ENCODE measurements around the gene SLC29A2. TPM values are rescaled to one million over a fixed set of nuclear protein-coding genes. Genes with fewer than 3 reads are reported as not detected.
"Not testable (repeated sequence)": the region's sequence is repeated elsewhere in the genome, so short reads cannot be mapped to it uniquely, and the experiment has no call there.

Gene SLC29A2
- total and polyA plus RNA-seq, 5 donors from 2014 or later = 0.83 to 3.4 (median 1.6) TPM

GRCh38 chr11:66407651-66408050 is 36.1 kb upstream of the SLC29A2 start:
- no peak overlapping the region for H3K4me3 Mint-ChIP-seq
- H3K4me1 ChIP-seq (ENCODE audit: control insufficient read depth, insufficient read depth, low read length, poor library complexity, severe bottlenecking) = peaks cover 11% of the 10 kb centered on the region
- peaks cover 0 to 6% (median 1%) of the 10 kb centered on the region in 4 donors for H3K4me1 Mint-ChIP-seq
- H3K27me3 Mint-ChIP-seq = peaks cover 19% of the 10 kb centered on the region
- H3K36me3 Mint-ChIP-seq = no peaks in the 10 kb centered on the region
- no peaks in the 10 kb centered on the region for H3K9me3 Mint-ChIP-seq
- DNase-seq = no peak
- H3K27ac ChIP-seq (ENCODE audit: insufficient read depth, low read length, poor library complexity, severe bottlenecking) = no peak overlapping the region
- no peaks in the 10 kb centered on the region for H3K36me3 ChIP-seq (ENCODE audit: control insufficient read depth, insufficient read depth, low read length)
- no peak for ATAC-seq (ENCODE audit: low read depth in 2 of 2)
- H3K4me3 ChIP-seq (ENCODE audit: low read depth, low read length) = no peak overlapping the region
- H3K27me3 ChIP-seq (ENCODE audit: control insufficient read depth, insufficient read depth, low read length) = no peaks in the 10 kb centered on the region
- no peak overlapping the region for H3K27ac Mint-ChIP-seq
- H3K9me3 ChIP-seq (ENCODE audit: control insufficient read depth in 2 of 2, low read length in 2 of 2) = no peaks in the 10 kb centered on the region

- Histone ChIP-seq H3K9me3 (ENCODE audit: control insufficient read depth in 2 of 2, low read length in 2 of 2) (no peaks in the 10 kb centered on the region), H3K27ac (ENCODE audit: insufficient read depth, low read length, poor library complexity, severe bottlenecking) (no peak overlapping the region), H3K36me3 (ENCODE audit: control insufficient read depth, insufficient read depth, low read length) (no peaks in the 10 kb centered on the region), H3K4me1 (ENCODE audit: control insufficient read depth, insufficient read depth, low read length, poor library complexity, severe bottlenecking) (no peaks in the 10 kb centered on the region), H3K4me3 (ENCODE audit: low read depth, low read length) (no peak overlapping the region), H3K27me3 (ENCODE audit: control insufficient read depth, insufficient read depth, low read length) (peaks cover 3% of the 10 kb centered on the region)
- peaks cover 11% of the 10 kb centered on the region for H3K27me3 Mint-ChIP-seq
- no peak for DNase-seq
- H3K27ac Mint-ChIP-seq = no peak overlapping the region
- H3K9me3 Mint-ChIP-seq = no peaks in the 10 kb centered on the region
- no peaks in the 10 kb centered on the region for H3K36me3 Mint-ChIP-seq
- H3K4me1 Mint-ChIP-seq = peaks cover 0 to 4% (median 0%) of the 10 kb centered on the region in 4 donors
- ATAC-seq (ENCODE audit: low read depth in 2 of 2) = no peak
- H3K4me3 Mint-ChIP-seq = no peak overlapping the region
These were observed 22.4 kb upstream of the SLC29A2 start for GRCh38 chr11:66393954-66394353.

- no peak for ATAC-seq (ENCODE audit: low read depth in 2 of 2)
- Histone ChIP-seq H3K4me3 (ENCODE audit: low read depth, low read length) (no peak overlapping the region), H3K4me1 (ENCODE audit: control insufficient read depth, insufficient read depth, low read length, poor library complexity, severe bottlenecking) (peaks cover 1% of the 10 kb centered on the region), H3K27me3 (ENCODE audit: control insufficient read depth, insufficient read depth, low read length) (peaks cover 3% of the 10 kb centered on the region), H3K27ac (ENCODE audit: insufficient read depth, low read length, poor library complexity, severe bottlenecking) (no peak overlapping the region), H3K36me3 (ENCODE audit: control insufficient read depth, insufficient read depth, low read length) (no peaks in the 10 kb centered on the region), H3K9me3 (ENCODE audit: control insufficient read depth in 2 of 2, low read length in 2 of 2) (no peaks in the 10 kb centered on the region)
- H3K27ac Mint-ChIP-seq = no peak overlapping the region
- no peaks in the 10 kb centered on the region for H3K36me3 Mint-ChIP-seq
- DNase-seq = no peak
- H3K4me3 Mint-ChIP-seq = no peak overlapping the region
- H3K9me3 Mint-ChIP-seq = no peaks in the 10 kb centered on the region
- peaks cover 2 to 7% (median 3%) of the 10 kb centered on the region in 4 donors for H3K4me1 Mint-ChIP-seq
- H3K27me3 Mint-ChIP-seq = peaks cover 16% of the 10 kb centered on the region
These were observed 19.8 kb upstream of the SLC29A2 start for GRCh38 chr11:66391322-66391721.

GRCh38 chr11:66388780-66389386 is 17.3 kb upstream of the SLC29A2 start:
- Histone ChIP-seq H3K9me3 (ENCODE audit: control insufficient read depth in 2 of 2, low read length in 2 of 2) (no peaks in the 10 kb centered on the region), H3K27ac (ENCODE audit: insufficient read depth, low read length, poor library complexity, severe bottlenecking) (no peak overlapping the region), H3K27me3 (ENCODE audit: control insufficient read depth, insufficient read depth, low read length) (no peaks in the 10 kb centered on the region), H3K4me1 (ENCODE audit: control insufficient read depth, insufficient read depth, low read length, poor library complexity, severe bottlenecking) (peaks cover 5% of the 10 kb centered on the region), H3K36me3 (ENCODE audit: control insufficient read depth, insufficient read depth, low read length) (no peaks in the 10 kb centered on the region), H3K4me3 (ENCODE audit: low read depth, low read length) (no peak overlapping the region)
- Mint-ChIP-seq H3K27ac (no peak overlapping the region), H3K36me3 (no peaks in the 10 kb centered on the region), H3K4me1 (peaks cover 6 to 11% (median 7%) of the 10 kb centered on the region in 4 donors), H3K9me3 (no peaks in the 10 kb centered on the region), H3K4me3 (no peak overlapping the region), H3K27me3 (peaks cover 12% of the 10 kb centered on the region)
- peak; percentile 46 to 87 (median 69) for DNase-seq
- peak; percentile 57 to 64 for ATAC-seq (ENCODE audit: low read depth in 2 of 2)

- Mint-ChIP-seq H3K4me1 (peaks cover 6 to 11% (median 7%) of the 10 kb centered on the region in 4 donors), H3K4me3 (peak overlapping the region in 2 of 4 donors; percentile 7 to 24), H3K9me3 (no peaks in the 10 kb centered on the region), H3K27me3 (peaks cover 10% of the 10 kb centered on the region), H3K36me3 (no peaks in the 10 kb centered on the region), H3K27ac (peak overlapping the region in 1 of 3 donors; percentile 10)
- ATAC-seq (ENCODE audit: low read depth in 2 of 2) (peak; percentile 50 to 74), DNase-seq (peak; percentile 66 to 81 (median 77))
- no peaks in the 10 kb centered on the region for H3K36me3 ChIP-seq (ENCODE audit: control insufficient read depth, insufficient read depth, low read length)
- no peak overlapping the region for H3K27ac ChIP-seq (ENCODE audit: insufficient read depth, low read length, poor library complexity, severe bottlenecking)
- H3K27me3 ChIP-seq (ENCODE audit: control insufficient read depth, insufficient read depth, low read length) = no peaks in the 10 kb centered on the region
- H3K4me1 ChIP-seq (ENCODE audit: control insufficient read depth, insufficient read depth, low read length, poor library complexity, severe bottlenecking) = peaks cover 5% of the 10 kb centered on the region
- peak overlapping the region; percentile 31 for H3K4me3 ChIP-seq (ENCODE audit: low read depth, low read length)
- no peaks in the 10 kb centered on the region for H3K9me3 ChIP-seq (ENCODE audit: control insufficient read depth in 2 of 2, low read length in 2 of 2)
These were observed 14.9 kb upstream of the SLC29A2 start for GRCh38 chr11:66386171-66387069.

GRCh38 chr11:66384316-66384715 is 12.8 kb upstream of the SLC29A2 start:
- not testable (repeated sequence) for H3K27ac Mint-ChIP-seq

GRCh38 chr11:66380264-66380663 is 8.7 kb upstream of the SLC29A2 start:
- H3K27me3 Mint-ChIP-seq; H3K27ac ChIP-seq (ENCODE audit: insufficient read depth, low read length, poor library complexity, severe bottlenecking); H3K4me3 ChIP-seq (ENCODE audit: low read depth, low read length); H3K4me1 ChIP-seq (ENCODE audit: control insufficient read depth, insufficient read depth, low read length, poor library complexity, severe bottlenecking); H3K27ac Mint-ChIP-seq; H3K36me3 ChIP-seq (ENCODE audit: control insufficient read depth, insufficient read depth, low read length); DNase-seq; H3K4me1 Mint-ChIP-seq; H3K9me3 ChIP-seq (ENCODE audit: control insufficient read depth in 2 of 2, low read length in 2 of 2); H3K36me3 Mint-ChIP-seq; ATAC-seq (ENCODE audit: low read depth in 2 of 2); H3K4me3 Mint-ChIP-seq; H3K9me3 Mint-ChIP-seq; H3K27me3 ChIP-seq (ENCODE audit: control insufficient read depth, insufficient read depth, low read length): not testable (repeated sequence)

More at GRCh38 chr11:66384316-66384715, 12.8 kb upstream of the SLC29A2 start:
- H3K4me1 ChIP-seq (ENCODE audit: control insufficient read depth, insufficient read depth, low read length, poor library complexity, severe bottlenecking); ATAC-seq (ENCODE audit: low read depth in 2 of 2); H3K27ac ChIP-seq (ENCODE audit: insufficient read depth, low read length, poor library complexity, severe bottlenecking); DNase-seq; H3K36me3 ChIP-seq (ENCODE audit: control insufficient read depth, insufficient read depth, low read length); H3K36me3 Mint-ChIP-seq; H3K9me3 ChIP-seq (ENCODE audit: control insufficient read depth in 2 of 2, low read length in 2 of 2); H3K4me3 Mint-ChIP-seq; H3K4me3 ChIP-seq (ENCODE audit: low read depth, low read length); H3K9me3 Mint-ChIP-seq; H3K27me3 ChIP-seq (ENCODE audit: control insufficient read depth, insufficient read depth, low read length): not testable (repeated sequence)
- Mint-ChIP-seq H3K27me3 (peaks cover 10% of the 10 kb centered on the region), H3K4me1 (peaks cover 6 to 11% (median 7%) of the 10 kb centered on the region in 4 donors)

Data from CD4-positive, CD25-positive, alpha-beta regulatory T cell (primary cell).